HepG2 (cell line): Measurements from ENCODE around the gene HORMAD2. TPM values are rescaled to one million over a fixed set of nuclear protein-coding genes. Genes with fewer than 3 reads are reported as not detected.

ENCODE experiments used
- BATF2 ChIP-seq: sonication (generic); formaldehyde crosslinking; IDR thresholded peaks from 2 replicates; pipeline ENCODE4 v1.8.0; 2022; ENCODE audit warnings: mild to moderate bottlenecking, missing genetic modification reagents, moderate library complexity
- BRCA1 ChIP-seq: sonication (generic); formaldehyde crosslinking; IDR thresholded peaks from 2 replicates; pipeline ENCODE4 v1.4.0; 2020; ENCODE audit warnings: missing genetic modification reagents
- BRF2 ChIP-seq: sonication (generic); formaldehyde crosslinking; IDR thresholded peaks from 2 replicates; pipeline ENCODE4 v1.8.1; 2022; ENCODE audit warnings: mild to moderate bottlenecking, missing genetic modification reagents
- FOXJ3 ChIP-seq: sonication (generic); formaldehyde crosslinking; IDR thresholded peaks from 2 replicates; pipeline ENCODE4 v1.4.0; 2020; ENCODE audit warnings: missing genetic modification reagents, mild to moderate bottlenecking, borderline replicate concordance
- HES4 ChIP-seq: sonication (generic); formaldehyde crosslinking; IDR thresholded peaks from 2 replicates; pipeline ENCODE4 v1.9.0; 2021; ENCODE audit warnings: mild to moderate bottlenecking, missing genetic modification reagents, borderline replicate concordance
- HOXA5 ChIP-seq: sonication (generic); formaldehyde crosslinking; IDR thresholded peaks from 2 replicates; pipeline ENCODE4 v1.4.0; 2020; ENCODE audit warnings: missing genetic modification reagents
- KDM2A ChIP-seq: sonication (generic); formaldehyde crosslinking; IDR thresholded peaks from 2 replicates; pipeline ENCODE4 v1.4.0; 2020; ENCODE audit warnings: low read depth, missing genetic modification reagents, borderline replicate concordance
- KLF16 ChIP-seq, 2 experiments: sonication (generic) in 1 of 2; formaldehyde crosslinking in 1 of 2; IDR thresholded peaks; 2 replicates each; pipeline versions ENCODE4 v1.6.1 to v1.8.0; 2016 to 2023; ENCODE audit warnings: missing genetic modification reagents in 2 of 2, missing compliant biosample characterization in 1 of 2
- PHF5A ChIP-seq: IDR thresholded peaks from one replicate; pipeline ENCODE4 v1.6.1; 2018; ENCODE audit warnings: low read depth, missing genetic modification reagents; ENCODE audit not compliant: unreplicated experiment
- REPIN1 ChIP-seq: sonication (generic); formaldehyde crosslinking; IDR thresholded peaks from 2 replicates; pipeline ENCODE4 v1.8.0; 2022; ENCODE audit warnings: missing genetic modification reagents, low read depth, mild to moderate bottlenecking, borderline replicate concordance
- SETDB1 ChIP-seq: sonication (generic); formaldehyde crosslinking; IDR thresholded peaks from 2 replicates; pipeline ENCODE4 v1.5.1; 2020; ENCODE audit warnings: missing genetic modification reagents, mild to moderate bottlenecking, borderline replicate concordance
- SIX4 ChIP-seq: sonication (generic); formaldehyde crosslinking; IDR thresholded peaks from 2 replicates; pipeline ENCODE4 v1.4.0; 2020; ENCODE audit warnings: missing genetic modification reagents
- SKIL ChIP-seq: sonication (generic); formaldehyde crosslinking; IDR thresholded peaks from 2 replicates; pipeline ENCODE4 v1.8.0; 2022; ENCODE audit warnings: missing genetic modification reagents, mild to moderate bottlenecking, moderate library complexity, borderline replicate concordance
- TBX3 ChIP-seq: fragments of 450-650 bp; IDR thresholded peaks from 2 replicates; pipeline ENCODE4 v1.6.1; 2017; ENCODE audit warnings: antibody characterized with exemption, mild to moderate bottlenecking, inconsistent platforms, borderline replicate concordance
- THRA ChIP-seq: sonication (generic); formaldehyde crosslinking; IDR thresholded peaks from 2 replicates; pipeline ENCODE4 v1.4.0; 2020; ENCODE audit warnings: missing genetic modification reagents, borderline replicate concordance
- ZBTB3 ChIP-seq: sonication (generic); formaldehyde crosslinking; IDR thresholded peaks from 2 replicates; pipeline ENCODE4 v1.4.0; 2020; ENCODE audit warnings: low read depth, mild to moderate bottlenecking, moderate library complexity, missing genetic modification reagents, borderline replicate concordance
- ZBTB8A ChIP-seq: sonication (generic); formaldehyde crosslinking; IDR thresholded peaks from 2 replicates; pipeline ENCODE4 v1.4.0; 2020; ENCODE audit warnings: mild to moderate bottlenecking, low read depth, missing genetic modification reagents, borderline replicate concordance
- ZHX1 ChIP-seq: sonication (generic); formaldehyde crosslinking; IDR thresholded peaks from 2 replicates; pipeline ENCODE4 v1.8.1; 2022; ENCODE audit warnings: low read depth, mild to moderate bottlenecking, missing genetic modification reagents
- ZNF639 ChIP-seq: conservative IDR thresholded peaks from 2 replicates; pipeline ENCODE4 v1.6.1; 2018; ENCODE audit warnings: missing genetic modification reagents
- polyA plus RNA-seq, 8 experiments: library from polyadenylated mRNA; depleted of rRNA in 3 of 8; stranded (reverse) in 7 of 8; unstranded in 1 of 8; fragments of >200 nt; fragmentation: Illumina TruSeq in 4 of 8; extraction: Trizol in 4 of 8; gene quantifications; 2 replicates each; pipeline versions ENCODE4 v1.2.1 to v1.2.3, GENCODE V29; 2011 to 2016; ENCODE audit warnings: low read depth in 4 of 8, missing spikeins in 1 of 8, mixed read lengths in 1 of 8; ENCODE audit not compliant: insufficient read depth in 1 of 8
- total RNA-seq, 5 experiments: library from RNA; depleted of rRNA; stranded (reverse); fragments of >200 nt; fragmentation: Illumina TruSeq; extraction: Trizol; gene quantifications; 2 replicates each; pipeline ENCODE4 v1.2.3, GENCODE V29; 2016; ENCODE audit warnings: low read depth in 1 of 5

Gene HORMAD2
- total and polyA plus RNA-seq, 2 of the 13 experiments (the other 11 are each of a cell fraction or from before 2014, with no cell fraction given), result not detected

GRCh38 chr22:30212363-30212995 lies 132.2 kb downstream of the HORMAD2 start (continued):
- TF ChIP-seq BATF2 (CRISPR knock-in tag) (no peak), BRCA1 (CRISPR knock-in tag) (no peak), KLF16 (CRISPR knock-in tag; IDR thresholded peaks at IDR 0.05) (peak in 1 of 2 experiments; percentile 60; a peak in 1 of 4 replicates), SKIL (peak; percentile 44; the same call in 1 of the 2 replicates), FOXJ3 (CRISPR knock-in tag) (no peak), SETDB1 (CRISPR knock-in tag) (no peak), KDM2A (CRISPR knock-in tag) (peak; percentile 50; the same call in 1 of the 2 replicates), ZHX1 (CRISPR knock-in tag) (0 out of 2 replicates have a peak, but pooled peaks have one; percentile 53), ZBTB3 (CRISPR knock-in tag) (no peak), HES4 (CRISPR knock-in tag) (no peak), BRF2 (CRISPR knock-in tag) (no peak), HOXA5 (CRISPR knock-in tag) (no peak), PHF5A (peak; percentile 64), ZNF639 (CRISPR knock-in tag) (no peak), THRA (CRISPR knock-in tag) (peak; percentile 82; the same call in 1 of the 2 replicates), ZBTB8A (no peak), REPIN1 (CRISPR knock-in tag) (no peak), SIX4 (CRISPR knock-in tag) (0 out of 2 replicates have a peak, but pooled peaks have one; percentile 41), TBX3 (peak; percentile 94)
